Ovary (tissue), 3 donors: ENCODE results near the gene FRY.

Experiments used
- CTCF ChIP-seq, 3 donors: fragments of 450-650 bp in 2 of 3; fragments of 200-600 bp in 1 of 3; IDR thresholded peaks; one replicate each; pipeline versions ENCODE4 v1.5.1 to v1.8.0; 2016 to 2022; ENCODE audit warnings: antibody characterized with exemption in 3 of 3, mild to moderate bottlenecking in 1 of 3
- EP300 ChIP-seq: sonication (generic); formaldehyde crosslinking; IDR thresholded peaks from one replicate; pipeline ENCODE4 v1.6.1; 2017; ENCODE audit warnings: antibody characterized with exemption
- POLR2A ChIP-seq: fragments of 450-650 bp; IDR thresholded peaks from one replicate; pipeline ENCODE4 v1.6.1; 2017; ENCODE audit warnings: antibody characterized with exemption, mild to moderate bottlenecking, moderate library complexity
- donor health status: DM: no; HTN: no; CAD: no.

GRCh38 chr13:32016631-32017030, 14.9 kb upstream of the FRY start:
- no peak for TF ChIP-seq CTCF (IDR thresholded peaks at IDR 0.05)
- TF ChIP-seq POLR2A = no peak
- TF ChIP-seq EP300 = no peak
